Endodermal cell (in vitro differentiated cells): ENCODE measurements around the gene TAB2. TPM values are rescaled to one million over a fixed set of nuclear protein-coding genes. Genes with fewer than 3 reads are reported as not detected.
A peak's percentile ranks its signal among the peaks of the same experiment; 100 is the strongest.

Source experiments
- DNase-seq: peaks from one replicate; pipeline ENCODE4 v3.0.0-alpha.2; 2017
- H3K27ac ChIP-seq: 2 replicates; pipeline ENCODE4 v1.5.1; 2013; ENCODE audit warnings: mild to moderate bottlenecking, low read depth, low read length, moderate library complexity
- H3K27me3 ChIP-seq: 2 replicates; pipeline ENCODE4 v1.6.1; 2013; ENCODE audit warnings: mild to moderate bottlenecking, low read length, moderate library complexity; ENCODE audit not compliant: insufficient read depth, control insufficient read depth, poor library complexity, severe bottlenecking
- H3K36me3 ChIP-seq: 2 replicates; pipeline ENCODE4 v1.7.0; 2013; ENCODE audit warnings: mild to moderate bottlenecking, low read length, moderate library complexity; ENCODE audit not compliant: control insufficient read depth, insufficient read depth
- H3K4me1 ChIP-seq: one replicate; pipeline ENCODE4 v1.7.0; 2013; ENCODE audit warnings: low read length; ENCODE audit not compliant: control insufficient read depth, insufficient read depth
- H3K4me3 ChIP-seq: 2 replicates; pipeline ENCODE4 v1.5.1; 2013; ENCODE audit warnings: mild to moderate bottlenecking, low read length, moderate library complexity
- H3K9ac ChIP-seq: 2 replicates; pipeline ENCODE4 v1.6.1; 2013; ENCODE audit warnings: mild to moderate bottlenecking, low read length, moderate library complexity; ENCODE audit not compliant: poor library complexity, severe bottlenecking; ENCODE audit errors: extremely low read depth
- H3K9me3 ChIP-seq: 2 replicates; pipeline ENCODE4 v1.6.1; 2013; ENCODE audit warnings: mild to moderate bottlenecking, low read length, moderate library complexity; ENCODE audit not compliant: control insufficient read depth
- H3K27ac Mint-ChIP-seq: 2 replicates; pipeline ENCODE4 v1.8.0; 2020; ENCODE audit warnings: mixed read lengths
- H3K27me3 Mint-ChIP-seq: 2 replicates; pipeline ENCODE4 v1.8.0; 2021; ENCODE audit warnings: mild to moderate bottlenecking, mixed read lengths; ENCODE audit not compliant: insufficient read depth
- H3K36me3 Mint-ChIP-seq: 2 replicates; pipeline ENCODE4 v1.8.0; 2020; ENCODE audit warnings: low read depth, mixed read lengths
- H3K4me1 Mint-ChIP-seq: 2 replicates; pipeline ENCODE4 v1.8.0; 2020; ENCODE audit warnings: mixed read lengths
- H3K4me3 Mint-ChIP-seq: 2 replicates; pipeline ENCODE4 v1.8.0; 2020; ENCODE audit warnings: mild to moderate bottlenecking, moderate library complexity, mixed read lengths
- H3K9me3 Mint-ChIP-seq: 2 replicates; pipeline ENCODE4 v1.8.0; 2020; ENCODE audit warnings: mild to moderate bottlenecking, mixed read lengths
- WGBS, 2 experiments: methylation state at CpG; one replicate each; pipeline versions ENCODE4 v1.1.5 to v1.1.7; 2013; ENCODE audit warnings: missing lambda C conversion rate in 2 of 2, mixed read lengths in 1 of 2; ENCODE audit not compliant: insufficient coverage in 1 of 2, insufficient read length in 1 of 2; 5-methylcytosine and 5-hydroxymethylcytosine counted together
- total RNA-seq, 2 donors: library from RNA; stranded (reverse); fragmentation: NEBNext Ultra II Directional in 1 of 2; extraction: Animal tissue kit (Norgen Biotek cat#: 25700) in 1 of 2; gene quantifications; 2 replicates in 1 of 2; 3 replicates in 1 of 2; pipeline ENCODE4 v1.2.1, GENCODE V29; 2021
- TF ChIP-seq, protein P1 (sequence below): fragments of 200-600 bp; sonication (generic); conservative IDR thresholded peaks from 2 replicates; pipeline ENCODE4 v1.5.0; 2021; ENCODE audit warnings: antibody characterized with exemption, mild to moderate bottlenecking

Gene TAB2
- total RNA-seq, 2 donors from 2014 or later: 51.1 to 54.8 TPM

DNA sequence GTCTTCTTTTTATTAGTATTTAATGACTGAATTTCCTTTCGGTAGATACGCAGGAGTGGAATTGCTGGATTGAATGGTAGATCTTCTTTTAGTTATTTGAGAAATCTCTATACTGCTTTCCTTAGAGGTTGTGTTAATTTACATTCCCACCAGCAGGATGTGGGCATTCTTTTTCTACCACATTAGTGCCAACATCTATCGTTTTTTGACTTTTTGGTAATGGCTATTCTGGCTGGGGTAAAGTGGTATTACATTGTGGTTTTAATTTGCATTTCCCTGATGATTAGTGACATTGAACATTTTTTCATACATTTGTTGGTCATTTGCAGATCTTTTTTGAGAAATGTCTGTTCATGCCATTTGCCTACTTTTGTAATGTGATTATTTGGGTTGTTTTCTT is 119.7 kb downstream of the TAB2 start:
- Histone ChIP-seq H3K4me1 (no peaks in the 10 kb centered on the region), H3K9ac (no peak overlapping the region), H3K36me3 (no peaks in the 10 kb centered on the region), H3K27ac (no peak overlapping the region), H3K9me3 (no peaks in the 10 kb centered on the region), H3K4me3 (no peak overlapping the region), H3K27me3 (no peaks in the 10 kb centered on the region)
- Mint-ChIP-seq H3K9me3 (no peaks in the 10 kb centered on the region), H3K27me3 (no peaks in the 10 kb centered on the region), H3K4me3 (no peak overlapping the region), H3K27ac (no peak overlapping the region), H3K4me1 (peaks cover 7% of the 10 kb centered on the region), H3K36me3 (no peaks in the 10 kb centered on the region)
- DNase-seq: no peak
- TF ChIP-seq, protein P1, sequence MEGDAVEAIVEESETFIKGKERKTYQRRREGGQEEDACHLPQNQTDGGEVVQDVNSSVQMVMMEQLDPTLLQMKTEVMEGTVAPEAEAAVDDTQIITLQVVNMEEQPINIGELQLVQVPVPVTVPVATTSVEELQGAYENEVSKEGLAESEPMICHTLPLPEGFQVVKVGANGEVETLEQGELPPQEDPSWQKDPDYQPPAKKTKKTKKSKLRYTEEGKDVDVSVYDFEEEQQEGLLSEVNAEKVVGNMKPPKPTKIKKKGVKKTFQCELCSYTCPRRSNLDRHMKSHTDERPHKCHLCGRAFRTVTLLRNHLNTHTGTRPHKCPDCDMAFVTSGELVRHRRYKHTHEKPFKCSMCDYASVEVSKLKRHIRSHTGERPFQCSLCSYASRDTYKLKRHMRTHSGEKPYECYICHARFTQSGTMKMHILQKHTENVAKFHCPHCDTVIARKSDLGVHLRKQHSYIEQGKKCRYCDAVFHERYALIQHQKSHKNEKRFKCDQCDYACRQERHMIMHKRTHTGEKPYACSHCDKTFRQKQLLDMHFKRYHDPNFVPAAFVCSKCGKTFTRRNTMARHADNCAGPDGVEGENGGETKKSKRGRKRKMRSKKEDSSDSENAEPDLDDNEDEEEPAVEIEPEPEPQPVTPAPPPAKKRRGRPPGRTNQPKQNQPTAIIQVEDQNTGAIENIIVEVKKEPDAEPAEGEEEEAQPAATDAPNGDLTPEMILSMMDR: peak; percentile 44
- WGBS, 2 experiments: 100% methylated on average over 2 to 3 of the region's 3 CpGs

DNA sequence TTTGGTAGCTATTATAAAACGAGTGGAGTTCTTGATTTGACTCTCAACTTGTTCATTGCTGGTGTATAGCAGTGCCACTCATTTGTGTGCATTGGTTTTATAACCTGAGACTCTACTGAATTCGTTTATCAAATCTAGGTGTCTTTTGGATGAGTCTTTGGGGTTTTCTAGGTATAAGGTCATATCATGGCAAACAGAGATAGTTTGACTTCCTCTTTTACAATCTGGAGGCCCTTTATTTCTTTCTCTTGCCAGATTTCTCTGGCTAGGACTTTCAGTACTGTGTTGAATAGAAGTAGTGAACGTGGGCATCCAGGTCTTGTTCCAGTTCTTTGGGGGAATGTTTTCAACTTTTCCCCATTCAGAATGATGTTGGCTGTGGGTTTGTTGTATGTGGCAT is 121.3 kb downstream of the TAB2 start:
- H3K4me1 ChIP-seq: no peaks in the 10 kb centered on the region
- H3K9ac ChIP-seq: no peak overlapping the region
- no peaks in the 10 kb centered on the region for H3K27me3 ChIP-seq
- no peaks in the 10 kb centered on the region for H3K9me3 ChIP-seq
- no peak overlapping the region for H3K27ac Mint-ChIP-seq
- H3K9me3 Mint-ChIP-seq: no peaks in the 10 kb centered on the region
- no peak overlapping the region for H3K4me3 ChIP-seq
- WGBS, 2 experiments: 89 to 100% methylated on average over 1 to 3 of the region's 3 CpGs
- DNase-seq: no peak
- H3K36me3 ChIP-seq: no peaks in the 10 kb centered on the region
- no peak overlapping the region for H3K27ac ChIP-seq
- H3K4me1 Mint-ChIP-seq: peaks cover 7% of the 10 kb centered on the region
- no peaks in the 10 kb centered on the region for H3K27me3 Mint-ChIP-seq
- no peak overlapping the region for H3K4me3 Mint-ChIP-seq
- no peaks in the 10 kb centered on the region for H3K36me3 Mint-ChIP-seq
- TF ChIP-seq, protein P1: no peak

- H3K27me3 Mint-ChIP-seq: no peaks in the 10 kb centered on the region
- Histone ChIP-seq H3K4me1 (no peaks in the 10 kb centered on the region), H3K36me3 (no peaks in the 10 kb centered on the region), H3K27ac (no peak overlapping the region), H3K9ac (no peak overlapping the region), H3K27me3 (no peaks in the 10 kb centered on the region), H3K9me3 (no peaks in the 10 kb centered on the region), H3K4me3 (no peak overlapping the region)
- no peaks in the 10 kb centered on the region for H3K36me3 Mint-ChIP-seq
- peaks cover 7% of the 10 kb centered on the region for H3K4me1 Mint-ChIP-seq
- WGBS, 2 experiments: 100% methylated on average over 1 of the region's 1 CpG; no CpG with 5 or more reads in 1 of the 2 experiments
- no peaks in the 10 kb centered on the region for H3K9me3 Mint-ChIP-seq
- no peak overlapping the region for H3K27ac Mint-ChIP-seq
- DNase-seq: no peak
- no peak overlapping the region for H3K4me3 Mint-ChIP-seq
- TF ChIP-seq, protein P1: no peak
Measured at GRCh38 chr6:149439626-149440025, 122.1 kb downstream of the TAB2 start.
